ENCODE results near the gene DDX23. TPM values are rescaled to one million over a fixed set of nuclear protein-coding genes. Genes with fewer than 3 reads are reported as not detected.
A peak's percentile ranks its signal among the peaks of the same experiment; 100 is the strongest.

DDX23 gene
- total RNA-seq, 1 experiment from 2014 or later = 130 TPM

- intact Hi-C loops (cut with micrococcal nuclease; ENCODE audit: unreplicated experiment) = no loop called here
- no peak for DNase-seq (ENCODE audit: low read depth, low spot score)
- no TSS peak for BruUV-seq (replicated peaks)
- no peak overlapping the region for H3K27ac ChIP-seq (ENCODE audit: low read length)
- CTCF ChIA-PET = interaction anchor here (0.6 to 1.6 kb wide), 2 partner anchors 63 to 74 kb away, joined by 4 to 7 read pairs; no protein-coding TSS in a partner anchor
- POLR2A ChIA-PET = no interaction called here
- H3K36me3 ChIP-seq (ENCODE audit: control insufficient read depth, insufficient read depth, low read length) = peaks cover 21% of the 10 kb centered on the region
- no peaks in the 10 kb centered on the region for H3K4me1 ChIP-seq (ENCODE audit: control insufficient read depth, insufficient read depth, low read length)
- H3K9me3 ChIP-seq (ENCODE audit: control insufficient read depth, insufficient read depth, low read depth, low read length) = no peaks in the 10 kb centered on the region
- TF ChIP-seq, protein P1, sequence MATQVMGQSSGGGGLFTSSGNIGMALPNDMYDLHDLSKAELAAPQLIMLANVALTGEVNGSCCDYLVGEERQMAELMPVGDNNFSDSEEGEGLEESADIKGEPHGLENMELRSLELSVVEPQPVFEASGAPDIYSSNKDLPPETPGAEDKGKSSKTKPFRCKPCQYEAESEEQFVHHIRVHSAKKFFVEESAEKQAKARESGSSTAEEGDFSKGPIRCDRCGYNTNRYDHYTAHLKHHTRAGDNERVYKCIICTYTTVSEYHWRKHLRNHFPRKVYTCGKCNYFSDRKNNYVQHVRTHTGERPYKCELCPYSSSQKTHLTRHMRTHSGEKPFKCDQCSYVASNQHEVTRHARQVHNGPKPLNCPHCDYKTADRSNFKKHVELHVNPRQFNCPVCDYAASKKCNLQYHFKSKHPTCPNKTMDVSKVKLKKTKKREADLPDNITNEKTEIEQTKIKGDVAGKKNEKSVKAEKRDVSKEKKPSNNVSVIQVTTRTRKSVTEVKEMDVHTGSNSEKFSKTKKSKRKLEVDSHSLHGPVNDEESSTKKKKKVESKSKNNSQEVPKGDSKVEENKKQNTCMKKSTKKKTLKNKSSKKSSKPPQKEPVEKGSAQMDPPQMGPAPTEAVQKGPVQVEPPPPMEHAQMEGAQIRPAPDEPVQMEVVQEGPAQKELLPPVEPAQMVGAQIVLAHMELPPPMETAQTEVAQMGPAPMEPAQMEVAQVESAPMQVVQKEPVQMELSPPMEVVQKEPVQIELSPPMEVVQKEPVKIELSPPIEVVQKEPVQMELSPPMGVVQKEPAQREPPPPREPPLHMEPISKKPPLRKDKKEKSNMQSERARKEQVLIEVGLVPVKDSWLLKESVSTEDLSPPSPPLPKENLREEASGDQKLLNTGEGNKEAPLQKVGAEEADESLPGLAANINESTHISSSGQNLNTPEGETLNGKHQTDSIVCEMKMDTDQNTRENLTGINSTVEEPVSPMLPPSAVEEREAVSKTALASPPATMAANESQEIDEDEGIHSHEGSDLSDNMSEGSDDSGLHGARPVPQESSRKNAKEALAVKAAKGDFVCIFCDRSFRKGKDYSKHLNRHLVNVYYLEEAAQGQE (IDR thresholded peaks at IDR 0.05; ENCODE audit: insufficient read depth in 1 of 2, low read depth in 2 of 2, low read length in 1 of 2) = no peak
- TF ChIP-seq TCF7L2 (IDR thresholded peaks at IDR 0.05; ENCODE audit: low read depth, low read length) (no peak), SIN3A (IDR thresholded peaks at IDR 0.05; ENCODE audit: borderline replicate concordance, insufficient read depth, low read depth, low read length) (no peak), CTCF (IDR thresholded peaks at IDR 0.05) (no peak), POLR2AphosphoS5 (IDR thresholded peaks at IDR 0.05; ENCODE audit: low read depth, low read length) (no peak)
- ATAC-seq = peak; percentile 27; the same call in 1 of the 2 replicates
- no peak overlapping the region for H3K4me3 ChIP-seq (ENCODE audit: low read depth in 2 of 2, low read length in 2 of 2)
- in situ Hi-C loops (cut with HindIII; ENCODE audit: low pct_unique_long_range_greater_than_20kb, low sequenced_read_pairs) = no loop called here
- no peaks in the 10 kb centered on the region for H3K27me3 ChIP-seq (ENCODE audit: control insufficient read depth, insufficient read depth, low read length)
These were observed 24.4 kb downstream of the DDX23 start for GRCh38 chr12:48827513-48828096.

DNA sequence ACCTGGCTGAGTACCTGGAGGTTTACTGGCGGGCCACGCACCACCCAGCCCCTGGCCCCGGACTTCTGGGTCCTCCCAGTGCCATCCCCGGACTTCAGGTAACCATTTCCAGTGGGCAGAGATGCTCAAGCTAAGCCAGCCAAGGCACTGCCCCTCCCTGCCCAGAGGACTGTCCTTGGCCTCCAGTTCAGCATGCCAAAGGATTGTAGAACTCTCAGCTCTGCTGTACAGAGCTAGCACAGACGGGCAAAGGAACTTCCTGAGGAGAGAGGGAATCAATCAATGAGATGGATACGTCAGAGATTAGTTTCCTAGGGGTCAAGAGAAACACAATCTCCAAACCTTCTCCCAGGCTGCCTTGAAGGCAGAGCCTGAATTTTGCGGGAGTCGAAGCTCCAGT, 24.9 kb downstream of the DDX23 start:
- ChIA-PET POLR2A (no interaction called here), CTCF (interaction anchor here (0.8 kb wide), 1 partner anchor 12 kb away, joined by 3 read pairs; no protein-coding TSS in a partner anchor)
- BruUV-seq (replicated peaks) = no TSS peak

More for the DNA sequence above, 24.9 kb downstream of the DDX23 start:
- ATAC-seq = no peak
- no peak for TF ChIP-seq POLR2AphosphoS5 (IDR thresholded peaks at IDR 0.05; ENCODE audit: low read depth, low read length)
- TF ChIP-seq TCF7L2 (IDR thresholded peaks at IDR 0.05; ENCODE audit: low read depth, low read length) = no peak
- no peak for TF ChIP-seq CTCF (IDR thresholded peaks at IDR 0.05)
- TF ChIP-seq, protein P1 (IDR thresholded peaks at IDR 0.05; ENCODE audit: insufficient read depth in 1 of 2, low read depth in 2 of 2, low read length in 1 of 2) = no peak
- no peak for TF ChIP-seq SIN3A (IDR thresholded peaks at IDR 0.05; ENCODE audit: borderline replicate concordance, insufficient read depth, low read depth, low read length)
- DNase-seq (ENCODE audit: low read depth, low spot score) = no peak
- intact Hi-C loops (cut with micrococcal nuclease; ENCODE audit: unreplicated experiment) (no loop called here), in situ Hi-C loops (cut with HindIII; ENCODE audit: low pct_unique_long_range_greater_than_20kb, low sequenced_read_pairs) (no loop called here)
- Histone ChIP-seq H3K27ac (ENCODE audit: low read length) (no peak overlapping the region), H3K36me3 (ENCODE audit: control insufficient read depth, insufficient read depth, low read length) (peaks cover 20% of the 10 kb centered on the region), H3K9me3 (ENCODE audit: control insufficient read depth, insufficient read depth, low read depth, low read length) (no peaks in the 10 kb centered on the region), H3K4me3 (ENCODE audit: low read depth in 2 of 2, low read length in 2 of 2) (no peak overlapping the region), H3K4me1 (ENCODE audit: control insufficient read depth, insufficient read depth, low read length) (no peaks in the 10 kb centered on the region), H3K27me3 (ENCODE audit: control insufficient read depth, insufficient read depth, low read length) (no peaks in the 10 kb centered on the region)
